IPS DF 6.9 (cell line): ENCODE data around the gene CPLANE2.
"Not testable (repeated sequence)": the region's sequence is repeated elsewhere in the genome, so short reads cannot be mapped to it uniquely, and the experiment has no call there.

ENCODE experiments used
- DNase-seq: peaks from one replicate; pipeline ENCODE4 v3.0.0-alpha.2; 2013; ENCODE audit warnings: low read depth, low spot score
- H3K27ac ChIP-seq: one replicate; pipeline ENCODE4 v1.5.1; 2013; ENCODE audit warnings: low read length, control low read depth
- H3K27me3 ChIP-seq: 2 replicates; pipeline ENCODE4 v1.6.1; 2013; ENCODE audit warnings: mild to moderate bottlenecking, low read length; ENCODE audit not compliant: control insufficient read depth, insufficient read depth
- H3K36me3 ChIP-seq: 2 replicates; pipeline ENCODE4 v1.6.1; 2013; ENCODE audit warnings: low read length; ENCODE audit not compliant: control insufficient read depth, insufficient read depth
- H3K4me1 ChIP-seq: 2 replicates; pipeline ENCODE4 v1.6.1; 2013; ENCODE audit warnings: low read length; ENCODE audit not compliant: control insufficient read depth, insufficient read depth
- H3K4me3 ChIP-seq: 2 replicates; pipeline ENCODE4 v1.5.1; 2013; ENCODE audit warnings: mild to moderate bottlenecking, low read length
- H3K9me3 ChIP-seq: 2 replicates; pipeline ENCODE4 v1.6.1; 2013; ENCODE audit warnings: low read length, inconsistent platforms; ENCODE audit not compliant: control insufficient read depth, insufficient read depth
- WGBS: extraction: QIAGEN DNeasy Blood & Tissue Kit; methylation state at CpG from one replicate; pipeline ENCODE4 v1.1.7; 2013; ENCODE audit warnings: mixed read lengths, missing lambda C conversion rate; ENCODE audit not compliant: insufficient read length, insufficient coverage; 5-methylcytosine and 5-hydroxymethylcytosine counted together

Gene CPLANE2

DNA sequence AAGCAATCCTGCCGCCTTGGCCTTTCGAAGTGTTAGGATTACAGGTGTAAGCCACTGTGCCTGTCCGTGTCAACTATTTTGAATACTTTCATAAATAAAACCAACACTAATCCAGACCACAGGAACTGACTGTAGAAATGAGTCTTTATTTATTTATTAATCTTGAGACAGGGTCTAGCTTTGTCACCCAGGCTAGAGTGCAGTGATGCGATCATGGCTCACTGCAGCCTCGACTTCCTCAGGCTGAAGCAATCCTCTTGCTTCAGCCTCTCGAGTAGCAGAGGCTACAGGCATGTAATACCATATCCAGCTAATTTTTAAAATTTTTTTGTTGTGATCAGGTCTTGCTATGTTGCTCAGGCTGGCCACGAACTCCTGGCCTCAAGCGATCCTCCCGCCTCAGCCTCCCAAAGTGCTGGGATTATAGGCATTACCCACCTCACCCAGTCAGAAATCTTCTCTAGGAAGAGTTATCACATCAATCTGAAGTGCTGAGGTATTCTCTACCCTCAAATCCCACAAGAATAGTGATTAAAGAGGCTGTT lies 21.7 kb upstream of the CPLANE2 start:
- H3K4me1 ChIP-seq = no peaks in the 10 kb centered on the region
- H3K27ac ChIP-seq = no peak overlapping the region
- H3K4me3 ChIP-seq = no peak overlapping the region
- H3K36me3 ChIP-seq = no peaks in the 10 kb centered on the region
- H3K27me3 ChIP-seq = no peaks in the 10 kb centered on the region
- no CpG with 5 or more reads among the region's 9 CpGs for WGBS
- DNase-seq = no peak
- H3K9me3 ChIP-seq = no peaks in the 10 kb centered on the region

DNA sequence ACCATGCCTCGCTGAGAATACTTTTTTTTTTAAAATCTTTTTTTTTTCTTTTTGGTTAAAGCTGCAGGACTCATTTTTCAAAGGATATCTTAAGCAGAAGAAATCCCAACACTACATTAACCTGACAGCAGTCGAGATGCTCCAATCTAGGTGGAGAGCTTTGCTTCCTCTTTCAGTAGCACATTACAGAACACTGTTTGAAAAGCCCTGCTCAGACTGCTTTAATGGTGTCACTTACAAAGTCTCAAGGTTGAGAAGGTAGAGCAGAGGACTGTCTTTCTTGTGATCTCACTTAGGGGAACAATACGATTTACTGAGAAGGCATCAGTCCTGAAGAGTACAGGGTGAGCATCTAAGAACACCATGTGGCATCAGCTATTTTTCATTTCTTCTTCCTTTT lies 21.0 kb upstream of the CPLANE2 start:
- Histone ChIP-seq H3K4me1 (no peaks in the 10 kb centered on the region), H3K4me3 (no peak overlapping the region)
- WGBS = no CpG with 5 or more reads among the region's 3 CpGs

DNA sequence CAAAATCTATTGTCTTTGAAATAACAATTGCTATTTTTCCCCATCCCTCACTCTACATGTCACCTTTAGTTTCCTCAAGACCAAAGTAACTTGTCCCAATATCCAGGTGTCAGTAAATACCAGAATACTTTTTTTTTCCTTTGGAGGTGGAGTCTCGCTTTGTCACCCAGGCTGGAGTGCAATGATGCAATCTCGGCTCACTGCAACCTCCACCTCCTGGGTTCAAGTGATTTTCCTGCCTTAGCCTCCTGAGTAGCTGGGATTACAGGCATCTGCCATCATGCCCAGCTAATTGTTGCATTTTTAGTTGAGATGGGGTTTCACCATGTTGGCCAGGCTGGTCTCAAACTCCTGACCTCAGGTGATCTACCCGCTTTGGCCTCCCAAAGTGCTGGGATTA lies 20.6 kb upstream of the CPLANE2 start:
- not testable (repeated sequence) for H3K36me3 ChIP-seq, H3K27me3 ChIP-seq, H3K9me3 ChIP-seq, H3K27ac ChIP-seq, H3K4me1 ChIP-seq, DNase-seq, H3K4me3 ChIP-seq
- no CpG with 5 or more reads among the region's 3 CpGs for WGBS

More for the DNA sequence above, 21.0 kb upstream of the CPLANE2 start:
- no peaks in the 10 kb centered on the region for H3K9me3 ChIP-seq
- no peak overlapping the region for H3K27ac ChIP-seq
- no peak for DNase-seq
- H3K36me3 ChIP-seq = no peaks in the 10 kb centered on the region
- H3K27me3 ChIP-seq = no peaks in the 10 kb centered on the region

DNA sequence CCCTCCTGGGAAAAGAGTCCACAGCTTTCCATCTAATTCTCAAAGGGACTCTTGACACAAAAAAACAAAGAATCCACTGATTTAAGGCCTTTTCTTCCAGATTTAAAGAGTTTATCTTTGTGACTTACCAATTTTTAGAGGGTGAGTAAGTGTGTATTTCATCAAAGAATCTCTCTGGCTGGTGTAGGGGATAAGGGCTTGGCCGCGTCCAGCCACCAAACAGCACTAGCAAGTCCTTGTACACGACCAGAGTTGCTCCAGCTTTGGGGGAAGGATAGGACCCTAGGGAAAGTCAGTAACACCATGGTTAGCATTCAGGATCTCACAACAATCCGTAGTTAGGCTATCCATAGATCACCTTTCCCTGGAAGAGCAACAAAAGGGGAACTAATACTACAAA lies 19.5 kb upstream of the CPLANE2 start:
- Histone ChIP-seq H3K4me1 (no peaks in the 10 kb centered on the region), H3K36me3 (no peaks in the 10 kb centered on the region; the same call in 1 of the 2 replicates), H3K27ac (no peak overlapping the region), H3K27me3 (no peaks in the 10 kb centered on the region), H3K4me3 (no peak overlapping the region), H3K9me3 (no peaks in the 10 kb centered on the region)
- no CpG with 5 or more reads among the region's 4 CpGs for WGBS
- DNase-seq = no peak

DNA sequence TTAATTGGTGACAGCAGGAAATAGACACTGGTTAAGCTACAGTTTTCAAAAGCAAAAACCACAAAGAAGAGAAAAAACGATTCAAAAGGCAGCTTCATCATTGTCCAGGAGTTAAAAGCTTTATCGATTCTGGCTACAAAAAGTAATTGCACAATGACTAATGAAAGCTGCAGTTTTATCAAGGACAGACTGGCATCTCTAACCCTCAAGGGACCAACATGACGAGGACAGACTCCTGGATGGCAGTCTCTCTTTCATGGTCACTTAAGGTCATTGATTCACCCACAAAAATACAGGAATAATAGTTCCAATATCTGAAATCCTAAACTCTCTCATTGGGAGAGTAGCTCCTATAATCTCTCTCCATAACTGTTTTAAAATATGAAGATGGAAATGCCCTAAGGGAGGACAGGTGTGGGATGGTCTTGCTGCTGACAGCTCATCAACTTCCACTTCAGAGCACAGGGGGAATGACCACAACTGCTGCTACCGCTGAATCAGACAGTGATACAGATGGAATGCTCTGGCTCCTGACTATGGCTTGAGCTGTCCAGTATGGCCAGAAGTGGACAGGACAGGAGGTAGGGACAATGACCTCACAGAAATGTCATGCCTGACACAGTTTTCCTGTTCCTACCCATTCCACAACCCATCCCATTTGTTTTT lies 17.4 kb upstream of the CPLANE2 start:
- Histone ChIP-seq H3K27me3 (no peaks in the 10 kb centered on the region), H3K36me3 (peaks cover 6% of the 10 kb centered on the region; the same call in 1 of the 2 replicates), H3K4me1 (no peaks in the 10 kb centered on the region), H3K27ac (no peak overlapping the region), H3K9me3 (no peaks in the 10 kb centered on the region), H3K4me3 (no peak overlapping the region)
- WGBS = no CpG with 5 or more reads among the region's 4 CpGs
- DNase-seq = no peak

DNA sequence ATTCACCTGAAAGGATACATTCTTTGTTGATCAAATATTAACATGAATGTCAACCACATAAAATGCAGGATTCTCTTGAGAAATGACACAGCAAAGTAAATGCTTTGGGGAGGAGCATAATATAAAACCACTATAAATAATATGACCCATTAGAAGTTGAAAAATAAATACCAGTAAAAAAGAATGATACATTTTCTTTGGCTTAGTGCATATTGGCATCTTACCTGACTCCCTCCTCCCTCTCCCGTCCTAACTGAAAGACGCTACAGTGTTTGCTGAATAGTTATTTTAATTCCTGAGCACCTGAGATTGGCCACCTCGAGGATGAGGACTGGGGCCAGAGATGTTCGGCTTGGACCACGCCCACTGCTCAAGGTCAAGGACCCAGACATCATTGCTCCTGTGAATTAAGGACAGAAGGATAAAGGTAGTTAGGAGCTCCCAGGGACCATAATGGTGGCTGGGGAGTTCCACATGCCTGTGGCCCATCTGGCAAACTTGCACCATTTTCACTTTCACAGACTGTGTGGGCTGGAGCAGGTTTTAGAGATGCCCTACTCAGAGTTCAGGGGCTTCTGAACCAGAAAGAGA lies 16.4 kb upstream of the CPLANE2 start:
- H3K4me1 ChIP-seq = no peaks in the 10 kb centered on the region
- H3K27ac ChIP-seq = no peak overlapping the region
- no CpG with 5 or more reads among the region's 5 CpGs for WGBS
- DNase-seq = no peak
- H3K4me3 ChIP-seq = no peak overlapping the region
- H3K36me3 ChIP-seq = peaks cover 6% of the 10 kb centered on the region; the same call in 1 of the 2 replicates
- no peaks in the 10 kb centered on the region for H3K27me3 ChIP-seq
- no peaks in the 10 kb centered on the region for H3K9me3 ChIP-seq

DNA sequence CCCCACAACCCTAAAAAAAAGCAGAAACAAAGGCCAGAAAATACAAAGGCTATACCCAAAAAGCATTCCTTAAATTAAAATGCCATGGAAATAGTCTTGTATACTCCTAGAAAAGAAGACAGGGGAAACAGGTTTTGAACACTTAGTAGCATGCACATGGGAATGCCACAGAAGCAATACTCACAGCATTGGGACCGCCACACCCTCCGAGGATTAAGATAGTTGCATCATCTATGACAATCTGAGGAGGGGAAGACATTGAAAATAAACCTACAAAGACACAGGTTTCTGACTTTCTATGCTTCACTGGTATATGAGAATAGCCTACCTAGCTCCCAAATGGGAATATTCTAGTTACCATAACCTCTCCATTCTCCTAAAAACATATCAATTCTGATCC lies 15.9 kb upstream of the CPLANE2 start:
- WGBS = no CpG with 5 or more reads among the region's 2 CpGs
- peaks cover 6% of the 10 kb centered on the region; the same call in 1 of the 2 replicates for H3K36me3 ChIP-seq
- no peak for DNase-seq
- no peaks in the 10 kb centered on the region for H3K27me3 ChIP-seq
- no peak overlapping the region for H3K4me3 ChIP-seq
- no peak overlapping the region for H3K27ac ChIP-seq
- H3K9me3 ChIP-seq = no peaks in the 10 kb centered on the region
- H3K4me1 ChIP-seq = no peaks in the 10 kb centered on the region

DNA sequence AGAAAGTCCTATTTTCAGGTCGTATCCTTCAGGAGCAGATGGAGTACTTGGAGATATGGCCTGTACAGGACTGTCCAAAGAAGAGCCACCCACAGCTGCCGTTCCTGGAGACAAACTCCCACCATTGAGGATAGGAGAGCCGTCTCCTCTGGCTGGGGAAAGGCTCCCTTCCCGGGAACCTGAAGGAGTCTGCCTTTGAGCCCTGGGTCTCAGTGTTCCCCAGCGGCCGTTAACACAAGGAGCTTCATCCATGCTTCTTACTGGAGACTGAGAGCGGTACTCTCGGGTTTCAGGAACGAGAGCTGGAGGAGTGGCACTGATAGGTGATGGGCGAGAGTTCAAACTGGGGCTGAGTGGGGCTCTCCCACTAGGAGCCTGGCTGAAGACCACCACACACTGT lies 14.4 kb upstream of the CPLANE2 start:
- Histone ChIP-seq H3K27me3 (no peaks in the 10 kb centered on the region), H3K27ac (no peak overlapping the region), H3K36me3 (peaks cover 10% of the 10 kb centered on the region; the same call in 1 of the 2 replicates), H3K4me3 (no peak overlapping the region), H3K9me3 (no peaks in the 10 kb centered on the region), H3K4me1 (no peaks in the 10 kb centered on the region)
- no peak for DNase-seq
- WGBS = no CpG with 5 or more reads among the region's 10 CpGs

DNA sequence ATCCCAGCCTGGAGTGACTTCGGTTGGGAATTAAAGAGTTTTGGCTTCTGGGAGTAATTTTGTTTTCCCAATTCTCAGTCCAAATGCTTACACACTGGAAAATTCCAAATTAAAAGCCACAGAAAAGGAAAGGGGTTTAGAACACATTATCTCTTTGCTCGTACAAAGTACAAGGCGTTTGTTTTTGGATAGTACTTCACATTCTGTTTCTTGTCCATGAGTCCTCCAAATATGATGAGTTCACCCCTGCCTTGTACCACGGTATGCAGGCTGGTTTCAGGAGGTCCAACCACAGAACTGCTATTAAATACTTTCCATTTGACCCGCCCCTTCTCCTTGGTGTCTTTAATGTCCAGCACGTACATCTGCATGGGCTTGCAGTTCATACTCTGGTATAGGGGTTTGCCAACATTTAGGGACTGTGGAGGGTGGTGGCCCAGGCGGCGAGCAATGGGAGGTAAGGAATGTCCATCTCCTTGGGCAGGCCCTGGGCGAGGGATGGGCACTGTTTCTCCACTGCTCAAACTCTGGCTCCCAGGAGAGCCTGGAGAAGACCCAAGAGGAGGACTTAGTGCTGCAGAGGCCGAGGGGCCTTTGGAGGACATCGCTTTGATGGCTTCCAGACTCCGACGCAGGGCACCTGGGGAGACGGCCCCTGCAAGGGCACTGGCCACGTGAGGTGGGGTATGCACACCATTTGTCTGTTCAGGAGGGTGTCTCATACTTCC lies 13.7 kb upstream of the CPLANE2 start:
- H3K4me3 ChIP-seq = no peak overlapping the region
- no CpG with 5 or more reads among the region's 15 CpGs for WGBS
- no peaks in the 10 kb centered on the region for H3K4me1 ChIP-seq
- no peak overlapping the region for H3K27ac ChIP-seq
- no peaks in the 10 kb centered on the region for H3K9me3 ChIP-seq
- DNase-seq = no peak
- peaks cover 10% of the 10 kb centered on the region; the same call in 1 of the 2 replicates for H3K36me3 ChIP-seq
- H3K27me3 ChIP-seq = no peaks in the 10 kb centered on the region

DNA sequence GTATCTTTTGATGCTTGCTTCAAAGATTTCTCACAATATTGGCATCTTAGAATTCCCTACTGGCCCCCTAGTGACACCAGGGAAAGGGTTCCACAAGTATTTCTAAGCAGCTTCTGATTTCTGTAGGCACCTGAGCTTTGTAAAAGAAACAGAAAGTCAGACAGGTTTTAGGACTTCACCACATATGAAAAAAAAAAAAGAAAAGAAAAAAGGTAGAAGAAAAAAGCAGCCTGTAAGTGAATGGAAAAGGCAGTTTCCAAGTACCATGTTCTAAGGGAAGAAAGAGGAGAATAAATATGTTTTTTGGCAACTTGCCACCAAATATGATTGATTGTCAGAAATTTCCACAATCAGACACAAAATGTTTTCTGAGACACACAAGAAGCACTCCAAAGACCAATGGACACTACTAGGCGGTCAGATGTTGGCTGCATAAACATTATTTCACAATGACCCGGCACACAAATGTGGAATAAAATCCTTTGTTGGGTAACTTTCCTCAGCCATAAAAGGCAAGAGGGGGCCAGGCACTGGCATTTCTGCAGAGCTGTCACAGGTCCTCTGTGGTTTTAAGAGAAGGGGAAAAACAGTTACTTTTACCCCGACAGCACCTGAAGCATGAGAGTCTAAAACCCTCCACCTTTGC lies 12.7 kb upstream of the CPLANE2 start:
- Histone ChIP-seq H3K27me3 (no peaks in the 10 kb centered on the region), H3K9me3 (no peaks in the 10 kb centered on the region), H3K4me3 (no peak overlapping the region), H3K4me1 (no peaks in the 10 kb centered on the region), H3K36me3 (peaks cover 10% of the 10 kb centered on the region; the same call in 1 of the 2 replicates), H3K27ac (no peak overlapping the region)
- WGBS = no CpG with 5 or more reads among the region's 3 CpGs
- no peak for DNase-seq
